H1 (cell line): ENCODE measurements around the gene CREB3. TPM values are rescaled to one million over a fixed set of nuclear protein-coding genes. Genes with fewer than 3 reads are reported as not detected.

ENCODE experiments used
- CTCF ChIA-PET: fragments of 300-600 bp; sonication (Branson Sonifier 250); formaldehyde crosslinking; loops from one replicate; lab custom pipeline; 2021; ENCODE audit not compliant: partially characterized antibody; lab: Charles Lee
- POLR2A ChIA-PET: fragments of 300-600 bp; sonication (Branson Sonifier 250); formaldehyde crosslinking; loops from one replicate; lab custom pipeline; 2021; ENCODE audit warnings: inconsistent platforms; ENCODE audit not compliant: partially characterized antibody; lab: Charles Lee
- DNase-seq, 2 experiments: peaks; one replicate each; pipeline versions ENCODE4 v3.0.0 to v3.0.0-alpha.2; 2010 to 2022; ENCODE audit warnings: low spot score in 2 of 2, low read depth in 1 of 2, mixed read lengths in 1 of 2
- FAIRE-seq: peaks from 2 replicates; lab custom pipeline; 2011; peaks lifted over from hg19 to GRCh38; lab: Jason Lieb, UNC
- H2AFZ ChIP-seq: 2 replicates; pipeline ENCODE4 v1.8.1; 2012; ENCODE audit warnings: low read length, inconsistent platforms
- H2AK5ac ChIP-seq: 2 replicates; pipeline ENCODE4 v1.6.1; 2013; ENCODE audit warnings: low read depth, low read length
- H2BK120ac ChIP-seq: replicated peaks from 2 replicates; pipeline ENCODE3; 2013; ENCODE audit warnings: low read depth, low read length, inconsistent platforms
- H2BK12ac ChIP-seq: 2 replicates; pipeline ENCODE4 v1.6.1; 2013; ENCODE audit warnings: low read depth, low read length
- H2BK15ac ChIP-seq: 2 replicates; pipeline ENCODE4 v1.6.1; 2013; ENCODE audit warnings: low read length
- H2BK20ac ChIP-seq: 2 replicates; pipeline ENCODE4 v1.6.1; 2013; ENCODE audit warnings: low read length
- H2BK5ac ChIP-seq: 2 replicates; pipeline ENCODE4 v1.6.1; 2013; ENCODE audit warnings: low read depth, low read length
- H3K14ac ChIP-seq: 2 replicates; pipeline ENCODE4 v1.6.1; 2013; ENCODE audit warnings: inconsistent platforms; ENCODE audit not compliant: insufficient read length
- H3K18ac ChIP-seq: 2 replicates; pipeline ENCODE4 v1.6.1; 2013; ENCODE audit warnings: low read length; ENCODE audit errors: extremely low read depth
- H3K23ac ChIP-seq: 2 replicates; pipeline ENCODE4 v1.6.1; 2013; ENCODE audit warnings: inconsistent platforms; ENCODE audit not compliant: insufficient read length
- H3K23me2 ChIP-seq: 2 replicates; pipeline ENCODE4 v1.6.1; 2013; ENCODE audit warnings: low read depth, low read length
- H3K27ac ChIP-seq: 2 replicates; pipeline ENCODE4 v1.6.1; 2011; ENCODE audit warnings: low read depth, low read length, inconsistent platforms
- H3K27me3 ChIP-seq, 4 experiments: replicated peaks in 1 of 4; 1 replicate in 1 of 4; 2 replicates in 3 of 4; pipeline versions ENCODE4 v1.6.1 to v1.8.1; 2011 to 2013; ENCODE audit warnings: low read length in 3 of 4, mild to moderate bottlenecking in 3 of 4, inconsistent platforms in 2 of 4, mixed read lengths in 2 of 4, moderate library complexity in 1 of 4; ENCODE audit not compliant: control insufficient read depth in 3 of 4, insufficient read depth in 3 of 4; ENCODE audit errors: extremely low read depth in 1 of 4
- H3K36me3 ChIP-seq, 4 experiments: 2 replicates each; pipeline versions ENCODE4 v1.6.1 to v1.8.1; 2011 to 2013; ENCODE audit warnings: mild to moderate bottlenecking in 4 of 4, low read length in 3 of 4, moderate library complexity in 2 of 4, control low read depth in 1 of 4, inconsistent platforms in 1 of 4; ENCODE audit not compliant: insufficient read depth in 4 of 4, control insufficient read depth in 2 of 4
- H3K4ac ChIP-seq: replicated peaks from 2 replicates; pipeline ENCODE3; 2013; ENCODE audit warnings: low read length, low read depth, mixed read lengths, inconsistent platforms; ENCODE audit not compliant: insufficient read length
- H3K4me1 ChIP-seq, 4 experiments: replicated peaks in 1 of 4; 1 replicate in 1 of 4; 2 replicates in 3 of 4; pipeline versions ENCODE4 v1.6.1 to v1.8.1; 2011 to 2013; ENCODE audit warnings: low read length in 3 of 4, inconsistent platforms in 2 of 4, mixed read lengths in 1 of 4; ENCODE audit not compliant: insufficient read depth in 4 of 4, control insufficient read depth in 3 of 4
- H3K4me2 ChIP-seq, 2 experiments: 2 replicates each; pipeline versions ENCODE4 v1.6.1 to v1.8.1; 2011 to 2013; ENCODE audit warnings: low read depth in 2 of 2, low read length in 2 of 2, control low read depth in 1 of 2, inconsistent platforms in 1 of 2, mild to moderate bottlenecking in 1 of 2; ENCODE audit not compliant: insufficient read depth in 1 of 2
- H3K4me3 ChIP-seq, 4 experiments: fragments of 200-600, 300-600 bp in 1 of 4; sonication (generic), shearing (Covaris generic), sonication (Bioruptor Twin) in 1 of 4; 2 replicates each; pipeline versions ENCODE4 v1.5.1 to v1.8.1; 2011 to 2016; ENCODE audit warnings: low read length in 4 of 4, low read depth in 3 of 4, control low read depth in 2 of 4, inconsistent platforms in 2 of 4, mild to moderate bottlenecking in 2 of 4, mixed read lengths in 1 of 4, moderate library complexity in 1 of 4; ENCODE audit not compliant: insufficient read depth in 2 of 4; ENCODE audit errors: extremely low read depth in 1 of 4
- H3K56ac ChIP-seq: replicated peaks from 2 replicates; pipeline ENCODE3; 2013; ENCODE audit warnings: low read depth, mild to moderate bottlenecking, mixed read lengths, low read length, inconsistent platforms; ENCODE audit not compliant: insufficient read length
- H3K79me1 ChIP-seq: 2 replicates; pipeline ENCODE4 v1.6.1; 2013; ENCODE audit warnings: low read depth, low read length, control low read depth
- H3K79me2 ChIP-seq, 2 experiments: 2 replicates each; pipeline versions ENCODE4 v1.6.1 to v1.8.1; 2012 to 2013; ENCODE audit warnings: low read length in 2 of 2, mild to moderate bottlenecking in 2 of 2, inconsistent platforms in 1 of 2; ENCODE audit not compliant: insufficient read depth in 2 of 2, control insufficient read depth in 1 of 2
- H3K9ac ChIP-seq, 4 experiments: replicated peaks in 1 of 4; 1 replicate in 1 of 4; 2 replicates in 3 of 4; pipeline versions ENCODE4 v1.6.1 to v1.8.1; 2011 to 2013; ENCODE audit warnings: low read depth in 3 of 4, low read length in 3 of 4, control low read depth in 2 of 4, mild to moderate bottlenecking in 2 of 4, moderate library complexity in 2 of 4, inconsistent platforms in 1 of 4; ENCODE audit errors: extremely low read depth in 1 of 4
- H3K9me3 ChIP-seq, 2 experiments: 2 replicates each; pipeline versions ENCODE4 v1.6.1 to v1.8.1; 2012 to 2013; ENCODE audit warnings: mild to moderate bottlenecking in 2 of 2, moderate library complexity in 2 of 2, control low read depth in 1 of 2, inconsistent platforms in 1 of 2, low read depth in 1 of 2, low read length in 1 of 2, mixed read lengths in 1 of 2; ENCODE audit not compliant: insufficient read depth in 2 of 2
- H4K20me1 ChIP-seq, 2 experiments: replicated peaks in 1 of 2; 2 replicates each; pipeline versions ENCODE3 to v1.8.1; 2011 to 2013; ENCODE audit warnings: inconsistent platforms in 2 of 2, low read length in 2 of 2, mild to moderate bottlenecking in 1 of 2; ENCODE audit not compliant: insufficient read depth in 2 of 2, control insufficient read depth in 1 of 2
- H4K5ac ChIP-seq: 2 replicates; pipeline ENCODE4 v1.6.1; 2013; ENCODE audit warnings: low read length, low read depth, mixed read lengths, inconsistent platforms; ENCODE audit not compliant: insufficient read length
- H4K8ac ChIP-seq: 2 replicates; pipeline ENCODE4 v1.8.0; 2013; ENCODE audit warnings: mild to moderate bottlenecking, moderate library complexity, low read length, inconsistent platforms; ENCODE audit not compliant: insufficient read depth; ENCODE audit errors: extremely low read depth
- H4K91ac ChIP-seq: replicated peaks from 2 replicates; pipeline ENCODE3; 2013; ENCODE audit warnings: low read length, mixed read lengths, inconsistent platforms; ENCODE audit not compliant: insufficient read length
- EZH2 ChIP-seq: fragments of 200-600 bp; sonication (generic); IDR thresholded peaks from 2 replicates; pipeline ENCODE4 v1.7.1; 2012; ENCODE audit warnings: low read depth, mild to moderate bottlenecking, moderate library complexity, low read length, inconsistent platforms; ENCODE audit not compliant: severe bottlenecking
- KDM5A ChIP-seq: fragments of 200-600 bp; IDR thresholded peaks from 2 replicates; pipeline ENCODE4 v1.7.1; 2012; ENCODE audit warnings: mild to moderate bottlenecking, low read length, inconsistent platforms, mixed read lengths
- PHF8 ChIP-seq: fragments of 200-600 bp; sonication (generic); conservative IDR thresholded peaks from 2 replicates; pipeline ENCODE4 v1.7.1; 2012; ENCODE audit warnings: low read depth, mild to moderate bottlenecking, inconsistent platforms, low read length, moderate library complexity
- SIRT6 ChIP-seq: IDR thresholded peaks from one replicate; pipeline ENCODE4 v1.7.1; 2012; ENCODE audit warnings: low read length, inconsistent platforms
- TAF1 ChIP-seq: IDR thresholded peaks from 2 replicates; pipeline ENCODE4 v1.6.1; 2011; ENCODE audit warnings: mild to moderate bottlenecking, low read depth, low read length
- TAF7 ChIP-seq: optimal IDR thresholded peaks from 2 replicates; pipeline ENCODE3; 2011; ENCODE audit warnings: low read depth, mild to moderate bottlenecking, inconsistent platforms, low read length, moderate library complexity, borderline replicate concordance
- WGBS, 2 experiments: shearing (Covaris generic) in 1 of 2; methylation state at CpG; one replicate each; pipeline versions ENCODE4 v1.1.6 to v1.1.7; 2013 to 2015; ENCODE audit warnings: low lambda C conversion rate in 2 of 2, mixed read lengths in 2 of 2, inconsistent platforms in 1 of 2, low coverage in 1 of 2, missing lambda C conversion rate in 1 of 2; ENCODE audit not compliant: insufficient replicate concordance in 2 of 2, insufficient coverage in 1 of 2, insufficient read length in 1 of 2; ENCODE audit errors: extremely low coverage in 1 of 2, missing lambda C conversion rate in 1 of 2; 5-methylcytosine and 5-hydroxymethylcytosine counted together
- polyA plus RNA-seq, 7 experiments: library from polyadenylated mRNA; depleted of rRNA in 3 of 7; stranded (reverse) in 5 of 7; unstranded in 2 of 7; fragments of >200 nt in 5 of 7; fragments of 200-250 nt in 2 of 7; gene quantifications; 1 replicate in 5 of 7; 2 replicates in 1 of 7; 4 replicates in 1 of 7; pipeline versions ENCODE4 v1.2.1 to v1.2.3, GENCODE V29; 2011 to 2013; ENCODE audit warnings: missing spikeins in 2 of 7, mixed read lengths in 2 of 7
- total RNA-seq: library from RNA; stranded (reverse); fragmentation: NEBNext Ultra II Directional; extraction: Animal tissue kit (Norgen Biotek cat#: 25700); gene quantifications from 2 replicates; pipeline ENCODE4 v1.2.1, GENCODE V29; 2021
- TF ChIP-seq, protein P1 (sequence below): IDR thresholded peaks from 2 replicates; pipeline ENCODE4 v1.6.1; 2012; ENCODE audit warnings: inconsistent platforms

Gene CREB3
- total and polyA plus RNA-seq, 2 of the 8 experiments (the other 6 are each of a cell fraction or from before 2014, with no cell fraction given), result 24.4 to 25.7 TPM

GRCh38 chr9:35748858-35749514, 16.5 kb downstream of the CREB3 start, which contains the start of the genes GBA2 and RGP1:
Gene GBA2 (minus strand): TSS chr9:35749228. CDS start chr9:35748704, 524 bp downstream.
Gene RGP1 (plus strand): TSS chr9:35749287. CDS start chr9:35749756, 469 bp downstream.
- Histone ChIP-seq H3K79me1 (peaks cover 10% of the 10 kb centered on the region; the same call in 1 of the 2 replicates), H3K23me2 (peaks cover 11% of the 10 kb centered on the region), H4K91ac (no peak within 1 kb of the TSS), H2BK5ac (peak within 1 kb of the TSS; percentile 80), H2BK20ac (no peak within 1 kb of the TSS), H3K4me1 (peaks cover 0 to 19% (median 5%) of the 10 kb centered on the region in 4 experiments; a peak in 5 of 7 replicates), H3K4me3 (peak within 1 kb of the TSS; percentile 88 to 98 (median 94)), H2BK12ac (peak within 1 kb of the TSS; percentile 12; the same call in 1 of the 2 replicates), H3K27me3 (no peaks in the 10 kb centered on the region), H3K23ac (no peak within 1 kb of the TSS), H3K9ac (peak within 1 kb of the TSS; percentile 66 to 81 (median 72)), H3K18ac (no peak within 1 kb of the TSS), H2AK5ac (no peak within 1 kb of the TSS), H4K5ac (peak within 1 kb of the TSS; percentile 84), H2BK120ac (no peak within 1 kb of the TSS), H4K20me1 (peaks cover 11 to 24% of the 10 kb centered on the region in 2 experiments), H3K14ac (no peak within 1 kb of the TSS), H4K8ac (peak within 1 kb of the TSS; percentile 70), H3K4ac (no peak within 1 kb of the TSS), H3K4me2 (peak within 1 kb of the TSS; percentile 98 to 99), H3K27ac (peak within 1 kb of the TSS; percentile 74; the same call in 1 of the 2 replicates), H3K56ac (peak within 1 kb of the TSS; percentile 60), H3K79me2 (peaks cover 21 to 40% of the 10 kb centered on the region in 2 experiments), H2AFZ (peak within 1 kb of the TSS; percentile 30; the same call in 1 of the 2 replicates), H2BK15ac (no peak within 1 kb of the TSS; the same call in 1 of the 2 replicates), H3K9me3 (no peaks in the 10 kb centered on the region), H3K36me3 (peaks cover 6 to 33% (median 18%) of the 10 kb centered on the region in 4 experiments; a peak in 6 of 8 replicates)
- CTCF ChIA-PET, result interaction anchor here (0.5 to 7.2 kb wide), 14 partner anchors 9 to 258 kb away, joined by 3 to 87 read pairs (median 4); partner anchors contain the start of genes CREB3 and TLN1
- POLR2A ChIA-PET, result interaction anchor here (0.8 to 7.0 kb wide), 20 partner anchors 8 to 149 kb away, joined by 3 to 59 read pairs (median 4); partner anchors contain the start of genes ARHGEF39, CCDC107, CREB3 and RMRP
- 1% methylated on average over 44 of the region's 69 CpGs; no CpG with 5 or more reads in 1 of the 2 experiments for WGBS, 2 experiments
- no peak for FAIRE-seq
- peak in 1 of 2 experiments; percentile 88 for DNase-seq
- TF ChIP-seq, protein P1, sequence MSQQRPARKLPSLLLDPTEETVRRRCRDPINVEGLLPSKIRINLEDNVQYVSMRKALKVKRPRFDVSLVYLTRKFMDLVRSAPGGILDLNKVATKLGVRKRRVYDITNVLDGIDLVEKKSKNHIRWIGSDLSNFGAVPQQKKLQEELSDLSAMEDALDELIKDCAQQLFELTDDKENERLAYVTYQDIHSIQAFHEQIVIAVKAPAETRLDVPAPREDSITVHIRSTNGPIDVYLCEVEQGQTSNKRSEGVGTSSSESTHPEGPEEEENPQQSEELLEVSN, result no peak
- TF ChIP-seq PHF8 (peak; percentile 95), KDM5A (no peak), SIRT6 (no peak), TAF1 (0 out of 2 replicates have a peak, but pooled peaks have one; percentile 48), EZH2 (no peak), TAF7 (peak; percentile 20)
